Stimulated activated CD8-positive, alpha-beta memory T cell treated with anti-CD3 and anti-CD28 coated beads, Interleukin-7, amount 100 ng/mL, for 24 hours (primary cell): Measurements from ENCODE around the gene FANK1.
"Not testable (repeated sequence)": the region's sequence is repeated elsewhere in the genome, so short reads cannot be mapped to it uniquely, and the experiment has no call there.

Experiments
- DNase-seq: peaks from one replicate; pipeline ENCODE4 v3.0.0-alpha.2; 2020; ENCODE audit warnings: low read depth

Gene FANK1

GRCh38 chr10:125928928-125929585, 32.7 kb downstream of the FANK1 start:
- DNase-seq: no peak

GRCh38 chr10:125929618-125930017, 33.3 kb downstream of the FANK1 start:
- no peak for DNase-seq

GRCh38 chr10:125933693-125934092, 37.3 kb downstream of the FANK1 start:
- DNase-seq: no peak

GRCh38 chr10:125936331-125936730, 40.0 kb downstream of the FANK1 start:
- DNase-seq: no peak

- DNase-seq: no peak
Observed at GRCh38 chr10:125940515-125940914, 44.2 kb downstream of the FANK1 start.

GRCh38 chr10:125951290-125951689, 54.9 kb downstream of the FANK1 start:
- no peak for DNase-seq

- DNase-seq: no peak
Observed at GRCh38 chr10:125953778-125954385, 57.5 kb downstream of the FANK1 start.

- no peak for DNase-seq
Observed at GRCh38 chr10:125955766-125956165, 59.4 kb downstream of the FANK1 start.

- no peak for DNase-seq
Observed at GRCh38 chr10:125961743-125962142, 65.4 kb downstream of the FANK1 start.

- DNase-seq: no peak
Observed at GRCh38 chr10:125962200-125962599, 65.8 kb downstream of the FANK1 start.

GRCh38 chr10:125964558-125964957, 68.2 kb downstream of the FANK1 start:
- no peak for DNase-seq

GRCh38 chr10:125967533-125967932, 71.2 kb downstream of the FANK1 start:
- DNase-seq: no peak

- not testable (repeated sequence) for DNase-seq
Observed at GRCh38 chr10:125970077-125970630, 73.8 kb downstream of the FANK1 start.

GRCh38 chr10:125976960-125977605, 80.7 kb downstream of the FANK1 start:
- no peak for DNase-seq

GRCh38 chr10:125979976-125980375, 83.6 kb downstream of the FANK1 start:
- no peak for DNase-seq

- no peak for DNase-seq
Observed at GRCh38 chr10:125980521-125981035, 84.2 kb downstream of the FANK1 start.

- no peak for DNase-seq
Observed at GRCh38 chr10:125982260-125982948, 86.0 kb downstream of the FANK1 start.

GRCh38 chr10:125983161-125983560, 86.8 kb downstream of the FANK1 start:
- no peak for DNase-seq

GRCh38 chr10:125983656-125984055, 87.3 kb downstream of the FANK1 start:
- no peak for DNase-seq

- DNase-seq: no peak
Observed at GRCh38 chr10:125984346-125984745, 88.0 kb downstream of the FANK1 start.

GRCh38 chr10:125984865-125985495, 88.6 kb downstream of the FANK1 start:
- no peak for DNase-seq
